ENCODE data around the gene MORF4L1.

DNA sequence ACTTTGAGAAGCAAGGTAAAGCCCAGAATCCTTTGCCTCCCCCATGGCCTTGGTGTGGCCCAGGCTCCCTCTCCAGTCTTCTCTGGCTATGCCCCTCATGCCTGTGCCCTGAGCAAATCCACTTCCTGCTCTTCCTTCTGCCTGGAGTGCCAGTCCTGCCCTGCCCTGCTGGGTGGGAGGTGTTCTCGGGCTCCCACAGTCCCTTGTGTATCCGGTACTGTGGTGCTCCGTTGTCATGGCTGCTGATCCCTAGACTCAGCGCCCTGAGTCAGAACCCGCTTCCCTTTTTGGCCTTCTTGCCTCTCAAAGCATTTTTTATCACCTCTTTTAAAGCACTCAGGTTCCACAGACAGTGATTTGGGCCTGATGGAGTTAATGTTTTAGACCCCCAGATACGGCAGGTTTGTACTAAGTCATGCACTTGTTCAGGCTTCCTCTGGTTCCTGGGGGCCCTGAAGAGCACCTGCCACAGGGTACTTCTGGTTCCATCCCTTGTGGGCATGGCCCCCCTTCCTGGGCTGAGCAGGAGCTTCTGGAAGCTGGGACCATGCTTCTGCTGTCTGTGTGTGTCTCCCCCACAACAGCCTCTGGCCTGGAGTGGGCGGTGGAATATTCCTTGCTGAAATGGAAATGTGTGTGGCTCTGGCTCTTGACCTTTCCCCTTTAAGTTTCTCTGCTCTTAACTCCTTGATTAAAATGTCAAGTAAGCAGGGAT, 31.9 kb upstream of the MORF4L1 start:
- TF ChIP-seq CTCF (conservative IDR thresholded peaks at IDR 0.05; ENCODE audit: low read depth in 2 of 2) (no peak), EZH2 (IDR thresholded peaks at IDR 0.05; ENCODE audit: low read depth, unreplicated experiment) (no peak), EZH2phosphoT487 (IDR thresholded peaks at IDR 0.05; ENCODE audit: unreplicated experiment) (no peak)

All from GM23338 (cell line).